ENCODE data around the gene CCDC102A. TPM values are rescaled to one million over a fixed set of nuclear protein-coding genes. Genes with fewer than 3 reads are reported as not detected.

CCDC102A gene
- total and polyA plus RNA-seq, 10 of the 15 experiments (the other 5 are each of a cell fraction or from before 2014, with no cell fraction given), result 0.03 to 5.9 (median 2.4) TPM

- TF ChIP-seq CTCF (IDR thresholded peaks at IDR 0.05 in 2 of 3, conservative IDR thresholded peaks at IDR 0.05 in 1 of 3; ENCODE audit: control insufficient read depth in 2 of 3, extremely low read depth in 1 of 3, insufficient read depth in 1 of 3, low read depth in 3 of 3, low read length in 3 of 3) (0 out of 6 replicates have a peak, but pooled peaks of 1 of the 3 experiments have one; percentile 10), FOXK2 (IDR thresholded peaks at IDR 0.05) (no peak), USF1 (IDR thresholded peaks at IDR 0.05; ENCODE audit: borderline replicate concordance, extremely low read length, insufficient read depth, low read depth, low read length) (no peak), RELA (IDR thresholded peaks at IDR 0.05; ENCODE audit: borderline replicate concordance, partially characterized antibody) (no peak), MEF2B (IDR thresholded peaks at IDR 0.05; ENCODE audit: partially characterized antibody, poor library complexity, severe bottlenecking) (peak; percentile 92), SKIL (IDR thresholded peaks at IDR 0.05; ENCODE audit: low read depth, poor library complexity, severe bottlenecking) (no peak), ZBTB33 (IDR thresholded peaks at IDR 0.05) (no peak), ZBED1 (IDR thresholded peaks at IDR 0.05; ENCODE audit: borderline replicate concordance) (no peak), NBN (IDR thresholded peaks at IDR 0.05) (0 out of 2 replicates have a peak, but pooled peaks have one; percentile 34), TARDBP (IDR thresholded peaks at IDR 0.05; ENCODE audit: borderline replicate concordance) (no peak), NRF1 (conservative IDR thresholded peaks at IDR 0.05; ENCODE audit: low read depth, low read length) (no peak), ZSCAN29 (IDR thresholded peaks at IDR 0.05) (0 out of 2 replicates have a peak, but pooled peaks have one; percentile 15), ZBTB40 (IDR thresholded peaks at IDR 0.05; ENCODE audit: borderline replicate concordance) (peak; percentile 9; the same call in 1 of the 2 replicates), SPI1 (IDR thresholded peaks at IDR 0.05; ENCODE audit: borderline replicate concordance, insufficient read depth, low read depth, low read length) (no peak)
Observed at GRCh38 chr16:57536306-57537193, at the start of gene CCDC102A (continued).

Measured in GM12878 (cell line).